ENCODE measurements around the gene SEC16B.
"Not testable (repeated sequence)": the region's sequence is repeated elsewhere in the genome, so short reads cannot be mapped to it uniquely, and the experiment has no call there.

The SEC16B gene

DNA sequence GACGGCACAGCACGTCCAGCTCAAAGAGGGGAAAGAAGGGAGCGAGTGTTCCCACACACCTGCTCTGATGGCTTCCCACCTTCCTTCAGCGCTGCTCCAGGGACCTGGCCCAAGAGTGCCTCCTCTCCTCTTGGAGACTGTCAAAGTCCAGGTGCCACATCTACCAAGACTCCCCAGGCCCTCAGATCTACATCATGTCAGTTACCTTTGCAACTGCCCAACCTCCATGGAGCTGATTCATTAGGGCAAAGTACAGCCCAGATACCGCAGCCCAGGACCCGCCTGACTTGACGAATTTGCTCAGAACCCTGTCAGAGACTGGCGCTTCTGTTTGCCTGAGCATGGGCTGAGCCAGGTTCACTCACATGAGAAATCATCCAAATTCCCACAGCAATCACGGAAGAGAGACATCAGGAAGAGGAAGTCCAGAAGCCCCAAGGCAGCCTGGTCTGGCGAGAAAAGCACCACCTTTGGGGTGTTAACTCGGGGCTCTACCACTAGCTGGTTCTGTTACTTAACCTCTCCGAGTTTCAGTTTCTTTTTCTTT, at the start of gene SEC16B:
SEC16B (minus strand) TSS at position 234 of the 547 bp plus-strand sequence. CDS start 2,077 bp downstream, outside the sequence.
- no peak for DNase-seq (ENCODE audit: insufficient read length, low spot score)
- no peak for TF ChIP-seq POLR2A (IDR thresholded peaks at IDR 0.05; ENCODE audit: low read depth, low read length)
- no peak for FAIRE-seq

- DNase-seq (ENCODE audit: insufficient read length, low spot score) (no peak), FAIRE-seq (no peak)
- TF ChIP-seq POLR2A (IDR thresholded peaks at IDR 0.05; ENCODE audit: low read depth, low read length): no peak
Observed at GRCh38 chr1:178019622-178020021, 49.8 kb upstream of the SEC16B start.

- no peak for TF ChIP-seq POLR2A (IDR thresholded peaks at IDR 0.05; ENCODE audit: low read depth, low read length)
- DNase-seq (ENCODE audit: insufficient read length, low spot score): no peak
- no peak for FAIRE-seq
Observed at GRCh38 chr1:178019208-178019607, 49.4 kb upstream of the SEC16B start.

- TF ChIP-seq POLR2A (IDR thresholded peaks at IDR 0.05; ENCODE audit: low read depth, low read length): no peak
- FAIRE-seq (no peak), DNase-seq (ENCODE audit: insufficient read length, low spot score) (no peak)
Observed at GRCh38 chr1:178017517-178017916, 47.7 kb upstream of the SEC16B start.

DNA sequence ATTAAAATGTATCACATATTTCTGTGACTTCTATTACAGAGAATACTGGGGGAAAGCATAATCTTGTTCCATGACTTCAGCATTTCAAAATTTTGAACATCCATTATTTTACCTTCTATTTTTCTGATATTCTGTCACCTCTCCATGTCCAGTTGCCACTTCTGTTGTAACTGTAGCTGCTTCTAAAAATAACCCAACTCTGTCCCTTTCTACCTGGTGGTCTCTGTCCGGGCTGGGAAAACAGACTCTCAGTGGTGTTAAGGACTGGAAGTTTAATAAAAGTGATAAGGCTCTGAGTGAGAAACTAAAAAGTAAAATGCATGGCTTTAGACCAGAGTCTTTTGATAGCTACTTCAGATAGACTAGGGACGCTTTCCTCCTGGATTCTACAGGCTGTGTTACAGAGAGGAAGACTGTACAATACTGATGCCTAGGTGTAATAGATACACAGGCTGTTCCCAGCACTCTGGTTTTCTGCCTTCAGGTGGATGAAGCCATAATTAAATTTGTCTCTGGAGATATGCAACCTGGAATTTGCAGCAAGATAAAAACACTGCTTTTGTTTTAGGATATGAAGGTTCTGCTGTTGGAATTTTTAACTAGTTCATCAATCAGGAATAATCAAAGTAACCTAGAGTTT, 42.1 kb upstream of the SEC16B start:
- no peak for TF ChIP-seq POLR2A (IDR thresholded peaks at IDR 0.05; ENCODE audit: low read depth, low read length)
- no peak for FAIRE-seq
- DNase-seq (ENCODE audit: insufficient read length, low spot score): no peak

GRCh38 chr1:178011465-178011828, 41.6 kb upstream of the SEC16B start:
- FAIRE-seq: no peak
- DNase-seq (ENCODE audit: insufficient read length, low spot score): no peak
- no peak for TF ChIP-seq POLR2A (IDR thresholded peaks at IDR 0.05; ENCODE audit: low read depth, low read length)

- DNase-seq (ENCODE audit: insufficient read length, low spot score) (no peak), FAIRE-seq (no peak)
- no peak for TF ChIP-seq POLR2A (IDR thresholded peaks at IDR 0.05; ENCODE audit: low read depth, low read length)
Observed at GRCh38 chr1:178010674-178011464, 41.0 kb upstream of the SEC16B start.

DNA sequence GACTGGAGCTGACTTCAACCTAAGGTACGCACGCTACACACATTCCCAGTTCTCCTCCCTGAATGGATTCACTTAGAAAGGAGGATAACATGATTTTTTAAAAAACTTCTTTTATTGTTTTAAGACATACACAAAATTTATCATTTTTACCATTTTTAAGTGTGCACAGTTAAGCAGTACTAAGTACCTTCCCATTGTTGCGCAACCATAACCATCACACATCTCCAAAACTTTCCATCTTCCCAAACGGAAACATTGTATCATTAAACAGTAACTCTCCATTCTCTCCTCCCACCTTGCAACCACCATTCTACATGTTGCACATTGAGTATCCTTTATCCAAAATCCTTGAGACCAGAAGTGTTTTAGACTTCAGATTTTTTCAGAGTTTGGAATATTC, 36.2 kb upstream of the SEC16B start:
- DNase-seq (ENCODE audit: insufficient read length, low spot score) (no peak), FAIRE-seq (no peak)
- TF ChIP-seq POLR2A (IDR thresholded peaks at IDR 0.05; ENCODE audit: low read depth, low read length): no peak

GRCh38 chr1:178005450-178005849, 35.6 kb upstream of the SEC16B start:
- no peak for FAIRE-seq
- TF ChIP-seq POLR2A (IDR thresholded peaks at IDR 0.05; ENCODE audit: low read depth, low read length): no peak
- DNase-seq (ENCODE audit: insufficient read length, low spot score): no peak

GRCh38 chr1:178004926-178005391, 35.1 kb upstream of the SEC16B start:
- DNase-seq (ENCODE audit: insufficient read length, low spot score): no peak
- no peak for TF ChIP-seq POLR2A (IDR thresholded peaks at IDR 0.05; ENCODE audit: low read depth, low read length)
- FAIRE-seq: peak; percentile 95

DNA sequence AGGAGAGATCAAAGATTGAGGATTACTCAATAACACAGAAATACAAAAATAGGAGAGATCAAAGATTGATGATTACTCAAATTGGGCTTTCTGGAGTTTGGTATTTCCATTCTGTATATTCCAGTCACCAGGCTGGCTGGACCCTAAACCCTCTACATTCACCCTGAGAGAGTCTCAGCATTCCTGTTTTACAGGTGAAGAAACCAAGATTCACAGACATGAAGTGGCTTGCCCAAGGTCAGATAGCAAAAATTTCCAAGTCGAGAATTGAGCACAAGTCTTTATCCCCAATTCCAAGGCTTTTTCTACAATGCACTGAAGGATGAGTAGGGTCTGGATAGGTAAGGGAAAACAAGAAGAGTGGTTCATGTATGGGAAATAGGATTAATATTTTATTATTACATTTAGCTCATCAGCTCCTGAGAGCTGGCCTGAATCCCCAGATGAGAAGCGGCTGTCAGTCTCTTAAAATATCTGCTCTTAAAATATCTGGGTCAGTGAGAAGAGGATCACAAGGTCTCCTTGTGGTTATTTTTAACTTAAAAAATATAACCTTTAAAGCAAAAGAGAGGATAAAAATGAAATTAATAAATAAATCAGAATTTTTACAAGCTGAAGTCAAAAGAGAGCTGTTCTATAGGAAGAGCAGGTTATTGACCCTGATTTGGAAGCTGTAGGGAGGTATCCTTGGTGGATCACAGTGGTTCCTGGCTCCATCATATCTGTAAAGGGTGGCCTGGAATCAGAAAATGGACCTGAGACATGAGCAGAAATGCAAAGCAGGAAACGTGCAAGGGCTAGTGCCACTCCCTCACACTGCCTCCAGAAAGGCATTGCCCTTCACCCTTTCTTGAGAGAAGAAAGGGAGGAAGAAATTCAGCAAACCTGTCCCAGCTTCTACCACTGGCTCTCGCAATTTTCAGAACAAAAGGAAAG, 29.1 kb upstream of the SEC16B start:
- DNase-seq (ENCODE audit: insufficient read length, low spot score): no peak
- TF ChIP-seq POLR2A (IDR thresholded peaks at IDR 0.05; ENCODE audit: low read depth, low read length): no peak
- no peak for FAIRE-seq

- no peak for TF ChIP-seq POLR2A (IDR thresholded peaks at IDR 0.05; ENCODE audit: low read depth, low read length)
- FAIRE-seq (no peak), DNase-seq (ENCODE audit: insufficient read length, low spot score) (no peak)
Observed at GRCh38 chr1:177996957-177997356, 27.1 kb upstream of the SEC16B start.

- no peak for TF ChIP-seq POLR2A (IDR thresholded peaks at IDR 0.05; ENCODE audit: low read depth, low read length)
- FAIRE-seq (no peak), DNase-seq (ENCODE audit: insufficient read length, low spot score) (no peak)
Observed at GRCh38 chr1:177995369-177995768, 25.5 kb upstream of the SEC16B start.

- not testable (repeated sequence) for DNase-seq (ENCODE audit: insufficient read length, low spot score); FAIRE-seq
Observed at GRCh38 chr1:177986281-177986680, 16.4 kb upstream of the SEC16B start.

All from H54 (cell line).